Ecto neural progenitor cell (in vitro differentiated cells): ENCODE data around the gene SETMAR.
"Not testable (repeated sequence)": the region's sequence is repeated elsewhere in the genome, so short reads cannot be mapped to it uniquely, and the experiment has no call there.

Experiments used
- DNase-seq: peaks from one replicate; pipeline ENCODE4 v3.0.0-alpha.2; 2018; ENCODE audit warnings: low spot score

SETMAR gene

GRCh38 chr3:4313606-4314293, 10.6 kb downstream of the SETMAR start:
- DNase-seq, result no peak

GRCh38 chr3:4314688-4315087, 11.5 kb downstream of the SETMAR start:
- no peak for DNase-seq

GRCh38 chr3:4320096-4320911, 17.1 kb downstream of the SETMAR start:
- no peak for DNase-seq

GRCh38 chr3:4321732-4322131, 18.6 kb downstream of the SETMAR start:
- no peak for DNase-seq

- no peak for DNase-seq
Observed at GRCh38 chr3:4322635-4323034, 19.5 kb downstream of the SETMAR start.

GRCh38 chr3:4323246-4324027, 20.3 kb downstream of the SETMAR start:
- DNase-seq, result no peak

GRCh38 chr3:4326868-4327267, 23.7 kb downstream of the SETMAR start:
- no peak for DNase-seq

- DNase-seq, result not testable (repeated sequence)
Observed at GRCh38 chr3:4329806-4330205, 26.6 kb downstream of the SETMAR start.

GRCh38 chr3:4332111-4332510, 28.9 kb downstream of the SETMAR start:
- no peak for DNase-seq

- DNase-seq, result no peak
Observed at GRCh38 chr3:4332574-4332973, 29.4 kb downstream of the SETMAR start.

GRCh38 chr3:4332991-4333390, 29.8 kb downstream of the SETMAR start:
- no peak for DNase-seq

GRCh38 chr3:4334548-4334947, 31.4 kb downstream of the SETMAR start:
- no peak for DNase-seq

- no peak for DNase-seq
Observed at GRCh38 chr3:4335840-4336562, 32.8 kb downstream of the SETMAR start.

- no peak for DNase-seq
Observed at GRCh38 chr3:4336850-4337546, 33.8 kb downstream of the SETMAR start.

GRCh38 chr3:4338751-4339150, 35.6 kb downstream of the SETMAR start:
- DNase-seq, result no peak

- no peak for DNase-seq
Observed at GRCh38 chr3:4340077-4340410, 36.9 kb downstream of the SETMAR start.

- DNase-seq, result no peak
Observed at GRCh38 chr3:4340411-4341335, 37.5 kb downstream of the SETMAR start.

GRCh38 chr3:4341336-4341675, 38.1 kb downstream of the SETMAR start:
- DNase-seq, result no peak

GRCh38 chr3:4343258-4343657, 40.1 kb downstream of the SETMAR start:
- DNase-seq, result no peak

- no peak for DNase-seq
Observed at GRCh38 chr3:4350789-4351163, 47.6 kb downstream of the SETMAR start.
